Renal cortex interstitium (tissue), 11 donors: ENCODE data around the gene NLRC5. TPM values are rescaled to one million over a fixed set of nuclear protein-coding genes. Genes with fewer than 3 reads are reported as not detected.
"Not testable (repeated sequence)": the region's sequence is repeated elsewhere in the genome, so short reads cannot be mapped to it uniquely, and the experiment has no call there.

ENCODE experiments used
- DNase-seq, 11 donors: peaks; one replicate each; pipeline ENCODE4 v3.0.0-alpha.2; 2013; ENCODE audit warnings: low read depth in 9 of 11, low spot score in 4 of 11; ENCODE audit errors: extremely low read depth in 1 of 11
- polyA plus RNA-seq, 3 donors: library from polyadenylated mRNA; unstranded; fragments of 120-200 nt; gene quantifications; one replicate each; pipeline ENCODE4 v1.2.1, GENCODE V29; 2013; ENCODE audit not compliant: insufficient read length in 3 of 3

The NLRC5 gene
- polyA plus RNA-seq, 3 donors = 2.3 to 4.2 (median 2.6) TPM

- DNase-seq = no peak
Measured at GRCh38 chr16:56993204-56993603, 3.8 kb downstream of the NLRC5 start.

GRCh38 chr16:56994311-56994710, 5.0 kb downstream of the NLRC5 start:
- no peak for DNase-seq

- no peak for DNase-seq
Measured at GRCh38 chr16:56995136-56995805, 5.9 kb downstream of the NLRC5 start.

GRCh38 chr16:56997264-56997663, 7.9 kb downstream of the NLRC5 start:
- DNase-seq = no peak

GRCh38 chr16:56997931-56998330, 8.6 kb downstream of the NLRC5 start:
- no peak for DNase-seq

GRCh38 chr16:56998352-56998751, 9.0 kb downstream of the NLRC5 start:
- DNase-seq = no peak

GRCh38 chr16:56998861-56999260, 9.5 kb downstream of the NLRC5 start:
- no peak for DNase-seq

GRCh38 chr16:56999409-57000270, 10.3 kb downstream of the NLRC5 start:
- no peak for DNase-seq

- DNase-seq = no peak
Measured at GRCh38 chr16:57000271-57001025, 11.1 kb downstream of the NLRC5 start.

GRCh38 chr16:57001026-57001679, 11.8 kb downstream of the NLRC5 start:
- DNase-seq = no peak

GRCh38 chr16:57003439-57004386, 14.4 kb downstream of the NLRC5 start:
- DNase-seq = peak in 6 of 11 donors; percentile 12 to 27 (median 19)

GRCh38 chr16:57004387-57005250, 15.3 kb downstream of the NLRC5 start:
- DNase-seq = no peak

GRCh38 chr16:57005597-57005996, 16.2 kb downstream of the NLRC5 start:
- DNase-seq = not testable (repeated sequence)

- no peak for DNase-seq
Measured at GRCh38 chr16:57007050-57007449, 17.7 kb downstream of the NLRC5 start.

- no peak for DNase-seq
Measured at GRCh38 chr16:57007530-57007929, 18.2 kb downstream of the NLRC5 start.

GRCh38 chr16:57008440-57008839, 19.1 kb downstream of the NLRC5 start:
- no peak for DNase-seq

- no peak for DNase-seq
Measured at GRCh38 chr16:57009643-57010170, 20.4 kb downstream of the NLRC5 start.
